Activated effector memory CD4-positive, alpha-beta T cell treated with Interleukin-2 at 50 U/mL for 16 hours (primary cell): ENCODE results near the gene DPEP2NB.
"Not testable (repeated sequence)": the region's sequence is repeated elsewhere in the genome, so short reads cannot be mapped to it uniquely, and the experiment has no call there.

ENCODE experiments used
- DNase-seq: peaks from one replicate; pipeline ENCODE4 v3.0.0-alpha.2; 2020

Gene DPEP2NB

GRCh38 chr16:68009872-68010271 lies 5.8 kb downstream of the DPEP2NB start:
- DNase-seq: not testable (repeated sequence)

DNA sequence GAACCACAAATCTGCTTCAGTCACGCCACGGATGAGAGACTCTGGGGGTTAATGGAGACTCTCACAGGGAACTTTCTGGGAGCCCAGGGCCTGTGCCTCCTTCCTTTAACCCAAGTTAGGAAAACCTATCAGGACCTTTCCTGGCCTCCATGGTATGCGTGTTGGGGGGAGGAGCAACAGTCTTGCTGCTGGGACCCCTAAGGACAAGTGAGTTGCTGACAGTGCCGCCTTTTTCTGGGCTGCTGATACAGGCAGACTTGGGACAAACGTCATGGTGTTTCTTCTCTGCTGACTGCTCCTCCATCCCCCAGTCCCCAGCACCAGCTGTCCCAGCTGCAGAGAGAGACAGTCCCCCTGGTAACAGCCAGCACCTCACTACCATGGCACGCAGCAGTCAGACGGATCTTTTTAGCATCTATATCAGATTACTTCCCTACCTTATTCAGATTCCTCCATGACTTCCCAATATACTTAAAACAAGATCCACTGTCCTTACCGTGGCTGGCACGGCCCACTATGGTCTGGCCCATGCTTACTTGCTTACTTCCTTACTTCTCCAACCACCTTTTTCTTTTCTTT lies 6.5 kb downstream of the DPEP2NB start:
- DNase-seq: no peak

DNA sequence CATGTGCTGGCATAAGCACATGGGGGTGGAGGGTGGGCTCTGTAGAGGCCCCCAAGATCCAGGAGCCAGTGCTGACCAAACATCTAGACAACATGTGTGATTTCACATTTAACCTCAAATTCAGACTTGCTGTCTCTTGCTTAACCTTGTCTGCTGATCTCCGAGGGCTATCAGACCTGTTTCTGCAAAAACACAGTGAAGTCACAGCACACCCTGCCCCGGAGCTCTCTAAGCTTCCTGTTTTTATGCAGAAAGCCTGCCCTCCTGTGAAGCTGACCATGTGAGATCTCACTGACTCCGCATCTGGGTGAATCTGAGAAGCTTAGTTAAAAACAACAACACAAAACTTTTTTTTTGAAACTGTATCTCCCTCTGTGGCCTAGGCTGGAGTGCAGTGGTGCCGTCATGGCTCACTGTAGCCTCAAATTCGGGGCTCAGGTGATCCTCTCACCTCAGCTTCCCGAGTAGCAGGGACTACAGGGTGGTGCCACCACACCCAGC lies 9.9 kb downstream of the DPEP2NB start:
- DNase-seq: peak; percentile 54

- no peak for DNase-seq
Measured at GRCh38 chr16:68005211-68005610, 10.5 kb downstream of the DPEP2NB start.

DNA sequence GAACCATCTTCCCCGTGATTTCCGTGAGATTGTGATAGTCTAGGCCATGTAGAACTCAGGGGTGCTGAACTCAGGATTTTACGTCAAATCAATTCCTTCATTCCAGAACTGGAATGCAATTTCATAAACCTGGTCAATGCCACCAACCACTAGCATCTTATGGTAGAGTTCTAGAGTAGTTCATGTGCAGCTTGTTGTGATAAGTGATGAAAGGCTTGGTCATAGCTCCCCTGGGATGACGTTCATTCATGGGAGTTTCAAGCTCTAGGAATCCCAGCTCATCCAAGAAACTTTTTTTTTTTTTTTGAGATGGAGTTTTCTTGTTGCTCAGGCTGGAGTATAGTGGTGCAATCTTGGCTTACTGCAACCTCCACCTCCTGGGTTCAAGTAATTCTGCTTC lies 12.7 kb downstream of the DPEP2NB start:
- DNase-seq: no peak

GRCh38 chr16:68000450-68000849 lies 15.3 kb downstream of the DPEP2NB start:
- DNase-seq: no peak

GRCh38 chr16:67999985-68000384 lies 15.7 kb downstream of the DPEP2NB start:
- DNase-seq: no peak

GRCh38 chr16:67998779-67999688 lies 16.7 kb downstream of the DPEP2NB start, which contains the start of gene DPEP2:
DPEP2 (minus strand) TSS chr16:67999484; CDS start chr16:67993212, 6,272 bp downstream.
- peak; percentile 46 for DNase-seq

GRCh38 chr16:67998231-67998778 lies 17.4 kb downstream of the DPEP2NB start:
- not testable (repeated sequence) for DNase-seq

GRCh38 chr16:67996666-67997065 lies 19.0 kb downstream of the DPEP2NB start:
- DNase-seq: no peak

- no peak for DNase-seq
Measured at GRCh38 chr16:67995423-67995822, 20.3 kb downstream of the DPEP2NB start.

- not testable (repeated sequence) for DNase-seq
Measured at GRCh38 chr16:67994040-67994408, 21.7 kb downstream of the DPEP2NB start.

DNA sequence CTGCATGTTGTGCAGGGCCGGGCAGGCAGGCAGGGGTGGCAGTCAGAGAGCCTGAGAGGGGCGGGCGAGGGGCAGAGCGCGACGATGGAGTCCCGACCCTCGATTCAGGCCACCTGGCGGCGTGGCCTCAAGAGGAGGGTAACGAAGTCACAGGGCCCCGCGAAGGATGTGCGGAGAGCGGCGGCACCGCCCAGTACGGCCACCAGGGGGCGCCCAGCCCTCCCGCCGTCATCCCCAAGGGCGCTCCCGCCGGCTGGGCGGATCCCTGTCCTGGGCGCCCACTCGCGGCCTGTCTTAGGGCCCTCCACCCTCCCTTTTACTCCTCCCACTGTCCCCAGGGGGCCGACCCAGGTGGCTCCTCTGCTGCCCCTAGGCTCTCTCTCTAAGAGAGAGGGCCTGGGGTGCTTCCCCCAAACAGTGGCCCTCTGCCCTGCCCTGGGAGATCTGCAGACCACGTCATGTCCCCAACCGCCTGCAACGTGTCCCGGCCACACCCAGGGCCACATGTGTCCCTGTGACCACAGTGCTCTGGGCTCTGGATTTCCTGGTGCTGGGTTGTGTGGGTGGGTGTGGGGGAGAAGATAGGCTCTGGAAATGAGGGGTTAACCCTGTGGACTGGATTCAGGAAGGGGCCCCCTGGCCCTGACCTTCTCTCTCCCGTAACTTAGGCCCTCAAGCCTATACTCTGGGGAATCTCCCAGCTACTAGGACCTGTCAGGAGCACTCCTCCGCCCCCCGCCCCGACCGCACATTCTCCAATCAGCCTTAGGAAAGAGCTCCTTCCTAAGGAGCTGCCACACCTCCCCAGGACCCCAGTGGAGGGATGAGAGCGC lies 22.3 kb downstream of the DPEP2NB start:
- peak; percentile 74 for DNase-seq

GRCh38 chr16:67992661-67993206 lies 23.0 kb downstream of the DPEP2NB start:
- no peak for DNase-seq

GRCh38 chr16:67990018-67990386 lies 25.7 kb downstream of the DPEP2NB start:
- DNase-seq: no peak

DNA sequence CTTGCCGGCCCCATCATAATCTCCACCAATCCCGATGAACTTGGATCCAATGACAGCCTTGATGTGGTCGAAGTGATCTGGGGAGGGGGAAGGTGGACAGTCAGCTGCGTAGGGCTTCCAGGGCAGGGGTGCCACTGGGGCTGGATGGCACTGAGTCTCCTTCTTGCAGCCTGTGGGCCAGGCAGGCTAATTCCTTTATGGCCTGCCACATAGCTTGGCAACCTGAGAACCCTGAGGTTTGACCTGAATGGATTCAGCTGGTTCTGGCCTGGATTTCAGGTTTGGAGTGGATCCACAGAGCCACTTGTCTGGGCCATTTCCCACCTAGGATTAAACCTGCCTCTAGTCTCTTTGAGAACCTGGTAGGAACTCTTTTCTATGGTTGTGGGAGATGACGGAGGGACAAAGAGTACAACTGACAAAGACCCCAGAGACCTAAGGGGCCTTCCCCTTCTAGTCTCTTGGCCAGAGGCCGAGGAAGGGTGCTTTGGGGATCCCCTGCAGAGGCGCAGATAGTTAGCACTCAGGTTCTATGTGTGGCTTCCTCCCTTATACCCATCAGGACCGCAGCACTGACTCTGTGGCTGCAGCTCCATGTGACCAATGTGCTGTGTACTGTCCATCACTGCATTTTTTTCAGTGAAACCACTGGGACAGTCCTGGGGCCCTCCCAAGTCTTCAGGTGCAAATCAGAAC lies 26.2 kb downstream of the DPEP2NB start:
- no peak for DNase-seq

DNA sequence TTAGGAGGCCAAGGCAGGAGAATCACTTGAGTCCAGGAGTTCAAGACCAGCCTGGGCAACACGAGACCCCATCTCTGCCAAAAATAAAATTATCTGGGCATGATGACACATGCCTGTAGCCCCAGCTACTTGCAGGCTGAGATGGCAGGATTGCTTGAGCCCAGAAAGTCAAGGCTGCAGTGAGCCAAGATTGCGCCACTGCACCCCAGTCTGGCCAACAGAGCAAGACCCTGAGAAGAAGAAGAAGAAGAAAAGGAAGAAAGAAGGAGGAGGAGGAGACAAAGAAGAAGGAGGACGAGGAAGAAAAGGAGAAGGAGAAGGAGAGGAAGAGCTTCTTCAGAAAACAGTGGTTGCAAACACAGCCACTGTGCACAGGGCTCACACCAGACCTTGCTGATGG lies 27.0 kb downstream of the DPEP2NB start:
- DNase-seq: no peak

DNA sequence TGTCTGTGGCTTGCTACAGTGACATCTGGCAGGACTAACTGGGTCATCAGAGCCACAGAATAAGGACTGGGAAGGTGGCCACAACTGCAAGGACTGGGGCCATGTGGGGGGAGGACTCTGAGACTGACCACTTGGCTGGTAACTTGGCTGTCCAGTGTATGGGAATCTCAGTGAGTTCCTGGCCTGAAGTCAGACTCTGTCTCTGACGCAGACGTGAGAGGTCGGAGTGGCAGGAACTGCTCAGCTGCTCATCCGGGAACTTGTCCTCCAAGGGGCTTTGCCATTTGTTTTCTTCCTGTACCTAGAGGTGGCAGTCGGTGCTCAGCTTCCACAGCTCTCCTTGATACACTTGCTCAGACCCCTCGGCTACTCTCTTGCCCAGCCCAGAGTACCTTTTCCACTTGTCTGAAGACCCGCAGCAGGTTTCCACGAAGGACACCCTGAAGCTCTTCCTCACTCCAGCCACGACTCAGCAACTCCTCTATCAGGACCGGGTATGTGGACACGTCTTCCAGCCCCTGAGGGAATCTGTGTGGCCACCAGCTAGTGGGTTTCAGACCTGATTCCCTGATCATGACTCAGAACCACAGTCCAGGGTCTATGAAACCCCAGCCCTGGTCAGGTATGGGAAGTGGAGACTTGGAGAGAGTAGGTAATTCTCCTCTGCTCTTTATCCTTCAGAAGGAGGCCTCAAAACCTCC lies 28.1 kb downstream of the DPEP2NB start:
- no peak for DNase-seq

DNA sequence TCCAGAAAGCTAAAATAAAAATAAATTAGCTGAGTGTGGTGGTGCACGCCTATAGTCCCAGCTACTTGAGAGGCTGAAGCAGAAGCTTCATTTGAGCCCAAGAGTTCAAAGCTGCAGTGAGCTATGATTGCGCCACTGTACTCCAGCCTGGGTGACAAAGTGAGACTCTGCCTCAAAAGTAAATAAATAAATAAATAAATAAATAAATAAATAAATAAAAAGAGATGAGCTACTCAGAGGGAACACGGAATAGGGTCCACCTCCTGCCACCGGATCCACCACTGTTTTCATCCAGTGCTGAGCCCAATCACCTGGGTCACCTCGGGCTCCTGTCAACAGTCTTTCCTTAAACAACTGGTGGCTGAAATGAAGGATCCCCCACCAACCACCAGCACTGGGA lies 28.8 kb downstream of the DPEP2NB start:
- no peak for DNase-seq

DNA sequence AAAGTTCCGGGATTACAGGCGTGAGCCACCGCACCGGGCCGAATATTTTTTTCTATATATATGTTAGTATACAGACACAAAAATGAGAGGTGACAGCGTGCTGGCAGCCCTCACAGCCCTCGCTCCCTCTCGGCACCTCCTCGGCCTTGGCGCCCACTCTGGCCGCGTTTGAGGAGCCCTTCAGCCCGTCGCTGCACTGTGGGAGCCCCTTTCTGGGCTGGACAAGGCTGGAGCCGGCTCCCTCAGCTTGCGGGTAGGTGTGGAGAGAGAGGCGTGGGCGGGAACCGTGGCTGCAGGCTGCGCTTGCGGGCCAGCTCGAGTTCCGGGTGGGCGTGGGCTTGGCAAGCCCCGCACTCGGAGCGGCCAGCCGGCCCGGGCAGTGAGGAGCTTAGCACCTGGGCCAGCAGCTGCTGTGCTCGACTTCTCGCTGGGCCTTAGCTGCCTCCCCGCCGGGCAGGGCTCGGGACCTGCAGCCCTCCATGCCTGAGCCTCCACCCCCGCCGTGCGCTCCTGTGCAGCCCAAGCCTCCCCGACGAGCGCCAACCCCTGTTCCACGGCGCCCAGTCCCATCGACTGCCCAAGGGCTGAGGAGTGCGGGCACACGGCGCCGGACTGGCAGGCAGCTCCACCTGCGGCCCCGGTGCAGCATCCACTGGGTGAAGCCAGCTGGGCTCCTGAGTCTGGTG lies 33.6 kb downstream of the DPEP2NB start:
- no peak for DNase-seq
